G401.6 (cell line): ENCODE measurements around the gene ZNF784.

Experiments
- FAIRE-seq: peaks from 2 replicates; lab custom pipeline; 2012; peaks lifted over from hg19 to GRCh38; lab: Jason Lieb, UNC

Gene ZNF784

DNA sequence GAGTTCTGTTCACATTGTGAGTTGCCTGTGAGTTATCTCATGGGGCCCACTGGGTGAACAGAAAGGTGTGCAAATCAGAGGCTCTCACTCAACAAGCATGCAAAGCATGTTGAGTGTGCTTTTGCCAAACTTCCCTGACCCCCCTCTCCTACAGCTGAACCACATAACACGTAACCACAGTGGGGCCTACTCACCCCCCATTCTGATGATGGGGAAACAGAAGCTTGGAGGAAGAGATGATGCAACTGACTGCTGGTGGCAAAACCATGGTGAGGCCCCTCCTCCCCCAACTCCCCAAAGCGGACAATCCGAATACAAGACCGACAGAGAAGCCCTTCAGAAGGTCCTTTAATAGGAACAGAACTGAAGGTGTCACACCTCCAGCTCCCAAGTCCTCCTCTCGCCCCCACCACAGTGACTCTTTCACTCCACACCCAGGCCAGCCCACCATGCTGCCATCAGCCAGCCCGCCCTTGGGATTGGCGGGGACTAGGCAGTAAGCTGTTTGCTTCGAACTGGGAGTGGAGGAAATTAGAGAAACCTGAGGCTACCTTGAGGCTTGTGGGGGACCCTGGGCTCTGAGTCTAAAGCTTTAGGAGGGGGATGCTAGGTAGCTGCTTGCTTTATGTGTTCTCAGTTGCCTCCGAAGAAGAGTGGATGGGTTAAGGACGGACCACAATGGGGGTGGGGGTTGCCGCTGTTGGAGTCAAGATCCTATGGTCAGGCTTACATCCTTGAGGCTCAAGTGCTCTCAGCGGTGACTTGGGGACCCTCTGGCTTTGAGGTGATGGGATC is 3.8 kb downstream of the ZNF784 start:
- no peak for FAIRE-seq

DNA sequence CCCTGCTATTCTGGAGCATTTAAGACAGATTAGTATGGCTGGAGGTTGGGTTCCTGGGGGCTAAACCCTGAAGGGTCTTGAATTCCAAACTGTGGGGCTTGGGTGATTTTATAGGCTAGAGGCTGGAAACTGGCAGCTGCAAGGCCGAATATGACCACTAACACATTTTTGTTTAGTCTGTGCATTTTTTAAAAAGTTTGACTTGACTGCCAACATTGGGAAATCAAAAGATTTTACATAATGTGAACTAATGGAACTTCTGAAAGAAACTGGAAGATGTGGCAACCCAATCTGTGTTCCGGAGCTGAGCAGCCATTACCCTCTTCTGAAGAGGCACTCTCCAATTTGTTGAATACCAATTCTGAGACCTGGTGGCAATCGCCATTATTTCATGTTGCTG is 5.1 kb downstream of the ZNF784 start:
- FAIRE-seq, result no peak

DNA sequence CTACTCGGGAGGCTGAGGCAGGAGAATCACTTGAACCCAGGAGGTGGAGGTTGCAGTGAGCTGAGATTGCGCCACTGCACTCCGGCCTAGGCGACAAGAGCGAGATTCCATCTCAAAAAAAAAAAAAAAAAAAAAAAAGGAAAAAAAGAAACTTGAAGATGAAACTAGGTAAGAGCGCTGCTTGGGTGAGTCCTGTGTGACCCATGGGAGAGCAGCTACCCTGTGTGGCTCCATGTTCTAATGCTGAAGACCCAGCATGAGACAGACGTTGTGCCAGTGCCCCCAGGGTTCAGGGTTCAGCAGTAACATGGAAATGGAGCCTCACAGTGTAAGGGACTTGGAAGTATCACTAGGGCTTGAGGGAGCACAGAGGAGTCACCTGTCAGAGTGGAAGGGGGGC is 5.9 kb downstream of the ZNF784 start:
- FAIRE-seq, result no peak

DNA sequence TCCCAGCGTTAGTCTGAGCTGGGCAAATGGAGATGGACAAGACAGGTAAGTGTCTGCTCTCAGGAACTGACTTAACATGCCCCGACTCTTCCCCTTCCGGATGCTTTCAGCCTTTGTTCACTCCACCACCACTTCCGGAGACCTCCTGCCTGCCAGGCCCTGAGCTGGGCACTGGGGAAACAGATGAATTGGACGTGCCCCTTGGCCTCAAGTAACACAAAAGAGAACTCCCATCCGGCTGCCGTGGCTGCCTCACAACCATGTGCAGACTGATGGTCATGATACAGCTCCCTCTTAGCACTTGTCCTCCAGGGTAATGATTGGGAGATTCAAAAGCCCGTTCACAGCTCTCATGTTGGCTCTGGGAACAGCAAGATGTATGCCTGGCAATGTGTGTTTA is 6.9 kb downstream of the ZNF784 start:
- FAIRE-seq, result no peak

DNA sequence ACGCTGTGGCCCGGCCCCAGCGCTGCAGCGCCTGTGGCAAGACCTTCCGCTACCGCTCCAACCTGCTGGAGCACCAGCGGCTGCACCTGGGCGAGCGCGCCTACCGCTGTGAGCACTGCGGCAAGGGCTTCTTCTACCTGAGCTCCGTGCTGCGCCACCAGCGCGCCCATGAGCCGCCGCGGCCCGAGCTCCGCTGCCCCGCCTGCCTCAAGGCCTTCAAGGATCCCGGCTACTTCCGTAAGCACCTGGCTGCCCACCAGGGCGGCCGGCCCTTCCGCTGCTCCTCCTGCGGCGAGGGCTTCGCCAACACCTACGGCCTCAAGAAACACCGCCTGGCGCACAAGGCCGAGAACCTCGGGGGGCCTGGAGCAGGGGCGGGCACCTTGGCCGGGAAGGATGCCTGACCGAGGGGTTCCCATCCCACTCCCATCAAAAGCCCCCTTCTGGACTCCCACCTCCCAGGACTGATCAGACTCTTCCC is 7.9 kb downstream of the ZNF784 start:
- no peak for FAIRE-seq

DNA sequence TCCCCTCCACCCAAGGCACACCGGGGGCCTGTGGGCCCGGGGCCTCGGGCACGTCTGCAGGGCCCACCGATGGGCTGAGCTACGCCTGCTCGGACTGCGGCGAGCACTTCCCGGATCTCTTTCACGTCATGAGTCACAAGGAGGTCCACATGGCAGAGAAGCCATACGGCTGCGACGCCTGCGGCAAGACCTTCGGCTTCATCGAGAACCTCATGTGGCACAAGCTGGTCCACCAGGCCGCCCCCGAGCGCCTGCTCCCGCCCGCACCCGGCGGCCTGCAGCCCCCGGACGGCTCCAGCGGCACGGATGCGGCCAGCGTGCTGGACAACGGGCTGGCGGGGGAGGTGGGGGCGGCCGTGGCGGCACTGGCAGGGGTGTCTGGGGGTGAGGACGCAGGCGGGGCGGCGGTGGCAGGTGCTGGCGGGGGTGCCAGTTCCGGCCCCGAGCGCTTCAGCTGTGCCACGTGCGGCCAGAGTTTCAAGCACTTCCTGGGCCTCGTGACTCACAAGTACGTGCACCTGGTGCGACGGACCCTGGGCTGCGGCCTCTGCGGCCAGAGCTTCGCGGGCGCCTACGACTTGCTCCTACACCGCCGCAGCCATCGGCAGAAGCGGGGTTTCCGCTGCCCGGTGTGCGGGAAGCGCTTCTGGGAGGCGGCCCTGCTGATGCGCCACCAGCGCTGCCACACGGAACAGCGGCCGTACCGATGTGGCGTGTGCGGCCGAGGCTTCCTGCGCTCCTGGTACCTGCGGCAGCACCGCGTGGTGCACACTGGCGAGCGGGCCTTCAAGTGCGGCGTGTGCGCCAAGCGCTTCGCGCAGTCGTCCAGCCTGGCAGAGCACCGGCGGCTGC is 8.6 kb downstream of the ZNF784 start:
- no peak for FAIRE-seq

DNA sequence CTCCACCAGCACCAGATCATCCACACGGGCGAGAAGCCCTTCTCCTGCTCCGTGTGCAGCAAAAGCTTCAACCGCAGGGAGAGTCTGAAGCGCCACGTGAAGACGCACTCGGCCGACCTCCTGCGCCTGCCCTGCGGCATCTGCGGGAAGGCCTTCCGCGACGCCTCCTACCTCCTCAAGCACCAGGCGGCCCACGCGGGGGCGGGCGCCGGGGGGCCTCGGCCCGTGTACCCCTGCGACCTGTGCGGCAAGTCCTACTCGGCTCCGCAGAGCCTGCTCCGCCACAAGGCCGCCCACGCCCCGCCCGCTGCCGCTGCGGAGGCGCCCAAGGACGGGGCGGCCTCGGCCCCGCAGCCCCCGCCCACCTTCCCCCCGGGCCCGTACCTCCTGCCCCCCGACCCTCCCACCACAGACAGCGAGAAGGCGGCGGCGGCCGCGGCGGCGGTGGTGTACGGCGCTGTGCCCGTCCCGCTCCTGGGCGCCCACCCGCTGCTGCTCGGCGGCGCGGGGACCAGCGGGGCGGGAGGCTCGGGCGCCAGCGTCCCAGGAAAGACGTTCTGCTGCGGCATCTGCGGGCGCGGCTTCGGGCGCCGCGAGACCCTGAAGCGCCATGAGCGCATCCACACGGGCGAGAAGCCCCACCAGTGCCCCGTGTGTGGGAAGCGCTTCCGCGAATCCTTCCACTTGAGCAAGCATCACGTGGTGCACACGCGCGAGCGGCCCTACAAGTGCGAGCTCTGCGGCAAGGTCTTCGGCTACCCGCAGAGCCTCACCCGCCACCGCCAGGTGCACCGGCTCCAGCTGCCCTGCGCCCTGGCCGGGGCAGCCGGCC is 9.4 kb downstream of the ZNF784 start:
- no peak for FAIRE-seq

DNA sequence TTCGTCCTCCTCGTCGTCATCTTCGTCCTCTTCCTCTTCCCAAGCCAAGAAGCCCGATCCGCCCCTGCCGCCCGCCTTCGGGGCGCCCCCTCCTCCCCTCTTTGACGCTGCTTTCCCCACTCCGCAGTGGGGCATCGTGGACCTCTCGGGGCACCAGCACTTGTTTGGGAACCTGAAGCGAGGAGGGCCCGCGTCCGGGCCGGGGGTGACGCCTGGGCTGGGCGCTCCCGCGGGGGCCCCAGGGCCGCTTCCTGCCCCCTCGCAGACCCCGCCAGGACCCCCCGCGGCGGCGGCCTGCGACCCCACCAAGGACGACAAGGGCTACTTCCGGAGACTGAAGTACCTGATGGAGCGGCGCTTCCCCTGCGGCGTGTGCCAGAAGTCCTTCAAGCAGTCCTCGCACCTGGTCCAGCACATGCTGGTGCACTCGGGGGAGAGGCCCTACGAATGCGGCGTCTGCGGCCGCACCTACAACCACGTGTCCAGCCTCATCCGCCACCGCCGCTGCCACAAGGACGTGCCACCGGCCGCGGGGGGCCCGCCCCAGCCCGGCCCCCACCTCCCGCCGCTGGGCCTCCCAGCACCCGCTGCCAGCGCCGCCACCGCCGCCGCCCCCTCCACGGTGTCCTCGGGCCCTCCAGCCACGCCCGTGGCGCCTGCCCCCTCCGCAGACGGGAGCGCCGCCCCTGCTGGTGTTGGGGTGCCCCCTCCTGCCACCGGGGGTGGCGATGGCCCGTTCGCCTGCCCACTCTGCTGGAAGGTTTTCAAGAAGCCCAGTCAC is 10.2 kb downstream of the ZNF784 start:
- FAIRE-seq, result no peak

DNA sequence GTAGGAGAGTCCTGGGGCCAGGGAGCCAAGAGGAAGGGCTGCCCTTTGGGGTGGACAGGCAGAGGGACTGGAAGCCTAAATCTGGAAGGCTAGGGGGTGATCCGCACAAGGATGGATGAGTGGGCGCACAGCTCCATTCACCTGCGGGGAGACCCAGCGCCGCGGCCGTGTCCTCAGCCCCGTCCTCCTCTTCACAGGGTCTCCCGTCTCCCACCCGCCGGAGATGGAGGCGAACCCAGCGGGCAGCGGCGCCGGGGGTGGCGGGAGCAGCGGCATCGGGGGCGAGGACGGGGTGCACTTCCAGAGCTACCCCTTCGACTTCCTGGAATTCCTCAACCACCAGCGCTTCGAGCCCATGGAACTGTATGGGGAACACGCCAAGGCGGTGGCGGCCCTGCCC is 11.0 kb downstream of the ZNF784 start:
- no peak for FAIRE-seq

DNA sequence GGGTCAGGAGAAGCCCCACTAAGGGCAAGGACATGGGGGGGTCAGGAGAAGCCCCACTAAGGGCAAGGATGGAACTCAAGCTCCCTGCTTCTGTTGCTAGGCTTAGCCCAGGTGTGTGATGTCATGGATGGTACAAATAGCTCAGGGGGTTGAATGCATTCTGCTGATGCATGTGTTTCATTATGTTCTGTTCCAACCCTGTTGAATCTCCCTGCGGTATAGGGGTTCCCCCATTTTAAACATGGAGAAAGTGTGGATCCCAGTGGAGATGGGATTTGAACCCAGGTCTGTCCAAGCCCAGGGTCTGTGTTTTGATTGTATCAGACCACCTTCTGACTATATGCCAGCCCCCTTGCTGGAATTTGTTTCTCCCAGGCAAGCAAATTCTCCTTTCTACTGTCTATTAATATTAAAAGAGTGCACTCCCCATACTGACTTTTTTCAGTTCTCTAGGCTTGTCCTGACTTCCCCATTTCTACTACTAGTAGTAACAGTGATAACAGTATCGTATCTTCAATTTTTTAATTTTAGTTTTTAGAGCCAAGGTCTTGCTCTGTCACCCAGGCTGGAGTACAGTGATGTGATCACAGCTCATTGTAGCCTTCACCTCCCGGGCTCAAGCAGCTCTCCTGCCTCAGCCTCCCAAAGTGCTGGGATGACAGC is 12.3 kb downstream of the ZNF784 start:
- FAIRE-seq, result no peak

DNA sequence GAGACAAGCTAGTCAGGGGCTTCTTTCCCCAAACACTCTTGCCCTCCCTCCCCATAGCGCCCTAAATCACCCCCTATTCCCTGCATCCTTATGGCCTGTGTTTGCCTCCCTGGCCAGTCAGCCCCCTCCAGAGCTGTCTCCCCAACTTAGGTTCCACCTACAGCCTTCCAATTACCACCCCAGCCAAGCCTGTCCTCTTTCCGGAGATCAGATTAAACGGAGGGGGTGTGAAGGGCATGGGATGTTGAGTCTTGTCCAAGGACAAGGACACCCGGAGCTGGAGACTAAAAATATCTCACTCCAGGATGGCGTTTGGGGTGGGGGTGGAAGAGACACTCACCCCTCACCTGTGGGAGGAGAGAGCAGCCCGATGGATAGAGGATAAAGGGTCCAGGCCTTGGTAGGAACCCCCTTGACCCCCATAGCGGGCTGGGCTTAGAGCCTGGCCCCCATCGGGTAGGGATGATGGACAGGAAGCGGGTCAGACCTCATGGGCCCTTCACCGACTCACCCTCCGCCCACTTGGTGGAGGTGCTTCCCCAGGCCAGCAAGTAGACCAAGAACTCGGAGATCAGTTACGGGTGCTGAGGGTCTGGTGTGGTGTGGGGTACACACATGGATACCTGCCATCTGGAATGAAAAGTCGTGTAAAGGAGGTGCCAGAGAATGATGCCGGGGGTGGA is 12.9 kb downstream of the ZNF784 start:
- no peak for FAIRE-seq

DNA sequence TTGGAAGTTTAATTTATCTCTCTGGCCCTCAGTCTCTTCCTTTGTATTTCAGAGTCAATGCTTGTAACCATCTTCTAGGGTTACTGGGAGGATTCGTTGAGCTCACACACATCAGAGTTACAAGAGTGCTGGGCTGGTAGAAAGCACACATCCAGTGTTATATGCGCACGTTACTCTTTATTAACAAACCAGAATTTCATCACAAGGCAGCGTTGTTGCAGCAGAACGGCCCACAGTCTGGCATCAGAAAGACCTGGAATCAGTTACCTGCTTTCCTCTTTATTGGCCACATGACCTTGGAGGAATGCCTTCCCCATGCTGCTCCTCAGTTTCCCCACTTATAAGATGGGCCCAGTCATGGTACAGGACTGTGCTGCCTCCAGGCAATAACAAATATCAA is 15.0 kb downstream of the ZNF784 start:
- FAIRE-seq, result no peak

DNA sequence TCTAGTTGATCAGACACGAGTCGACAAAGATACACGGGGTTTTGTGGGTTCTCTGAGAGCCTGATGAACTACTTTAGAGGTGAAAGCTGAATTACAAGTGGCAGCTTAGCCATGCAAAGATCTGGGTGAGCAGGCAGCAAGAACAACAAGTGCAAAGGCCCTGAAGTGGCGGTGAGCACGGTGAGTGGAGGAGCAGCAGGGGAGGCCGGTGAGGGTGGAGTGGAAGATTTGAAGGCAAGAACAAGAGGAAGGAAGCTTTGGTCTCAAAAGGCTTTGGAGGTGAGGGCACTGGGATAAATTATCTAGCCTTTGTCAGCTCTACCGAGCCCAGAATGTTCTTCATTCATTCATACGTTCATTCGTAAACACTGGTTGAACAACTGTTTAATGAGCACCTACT is 17.5 kb downstream of the ZNF784 start:
- FAIRE-seq, result no peak

DNA sequence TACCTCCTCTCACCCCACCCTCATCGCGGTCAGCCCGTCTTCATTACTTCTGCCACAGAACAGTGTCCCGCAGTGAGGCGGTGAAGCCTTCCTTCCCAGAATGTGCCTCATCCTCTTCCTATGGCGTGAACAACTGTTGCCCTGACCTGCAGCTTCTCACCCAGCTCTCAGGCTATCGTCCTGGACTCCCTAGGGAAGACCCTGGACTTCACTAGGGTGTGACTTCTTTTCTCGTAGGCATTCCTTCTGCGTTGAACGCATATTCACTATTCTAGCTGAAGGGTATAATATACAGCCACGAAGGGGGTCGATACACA is 17.9 kb downstream of the ZNF784 start:
- no peak for FAIRE-seq

DNA sequence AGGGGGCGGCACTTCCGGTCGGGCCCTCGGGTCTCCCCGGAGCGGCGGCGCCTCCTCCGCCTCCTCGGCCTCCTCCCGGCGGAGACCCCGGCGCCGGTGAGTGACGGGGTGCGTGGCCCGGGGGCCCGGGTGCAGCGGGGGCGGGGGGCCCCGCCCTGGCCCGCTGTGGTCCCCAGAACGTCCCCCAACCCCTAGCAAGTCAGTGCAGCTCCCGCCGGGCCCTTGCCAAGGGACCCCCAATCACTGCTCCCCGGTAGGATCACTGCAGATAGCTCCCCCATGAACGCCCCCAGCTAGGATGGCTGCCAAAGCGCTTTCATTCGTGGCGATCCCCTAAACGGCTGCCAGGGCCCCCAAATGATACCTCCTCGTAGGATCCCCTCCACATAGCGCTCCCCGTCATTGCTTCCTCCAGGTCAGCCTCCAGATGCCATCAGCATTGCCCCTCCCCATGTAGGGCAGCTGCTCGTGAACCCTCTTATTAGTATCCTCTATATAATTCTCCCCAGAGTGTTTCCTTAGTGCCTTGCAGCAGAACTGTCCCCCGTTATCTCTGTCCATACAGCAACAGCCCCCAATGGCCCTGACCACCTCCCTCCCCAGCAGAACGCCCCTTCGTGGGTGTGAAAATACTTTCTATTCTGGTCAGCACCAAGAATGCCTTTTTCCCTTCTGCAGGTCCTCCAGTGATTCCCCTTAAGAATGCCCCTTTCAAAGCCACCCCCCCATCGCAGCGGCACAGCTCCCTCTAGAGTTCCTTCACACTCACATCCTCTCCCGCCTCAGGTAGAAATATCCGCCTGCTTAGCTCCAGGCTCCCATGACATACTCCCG is 18.5 kb downstream of the ZNF784 start, which contains the start of gene ZNF865:
TSS of gene ZNF865 (plus strand) at position 11 of the 834 bp plus-strand sequence. CDS start 7,972 bp downstream, outside the sequence.
- FAIRE-seq, result peak; percentile 50

DNA sequence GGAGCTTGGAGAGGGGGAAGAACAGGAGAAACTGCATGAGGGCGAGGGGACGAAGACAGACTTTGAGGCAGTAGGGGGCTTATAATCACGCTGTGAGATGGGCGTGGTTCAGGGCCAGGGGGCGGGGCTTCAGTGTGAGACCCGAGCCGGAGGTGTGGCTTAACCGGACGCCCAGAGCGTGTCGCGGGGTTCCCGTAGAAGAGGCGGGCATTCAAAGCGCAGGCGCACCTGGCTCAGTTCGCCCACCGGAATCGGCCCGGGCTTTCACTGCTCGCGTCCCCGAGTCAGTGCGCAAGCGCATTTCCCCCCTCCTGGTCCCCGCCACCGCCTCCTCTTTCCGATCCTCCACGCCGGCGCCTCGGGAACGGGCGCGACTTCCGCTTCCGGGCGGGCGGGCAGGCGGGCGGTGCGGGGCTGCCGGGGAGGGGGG is 19.1 kb downstream of the ZNF784 start:
- FAIRE-seq, result peak; percentile 96

DNA sequence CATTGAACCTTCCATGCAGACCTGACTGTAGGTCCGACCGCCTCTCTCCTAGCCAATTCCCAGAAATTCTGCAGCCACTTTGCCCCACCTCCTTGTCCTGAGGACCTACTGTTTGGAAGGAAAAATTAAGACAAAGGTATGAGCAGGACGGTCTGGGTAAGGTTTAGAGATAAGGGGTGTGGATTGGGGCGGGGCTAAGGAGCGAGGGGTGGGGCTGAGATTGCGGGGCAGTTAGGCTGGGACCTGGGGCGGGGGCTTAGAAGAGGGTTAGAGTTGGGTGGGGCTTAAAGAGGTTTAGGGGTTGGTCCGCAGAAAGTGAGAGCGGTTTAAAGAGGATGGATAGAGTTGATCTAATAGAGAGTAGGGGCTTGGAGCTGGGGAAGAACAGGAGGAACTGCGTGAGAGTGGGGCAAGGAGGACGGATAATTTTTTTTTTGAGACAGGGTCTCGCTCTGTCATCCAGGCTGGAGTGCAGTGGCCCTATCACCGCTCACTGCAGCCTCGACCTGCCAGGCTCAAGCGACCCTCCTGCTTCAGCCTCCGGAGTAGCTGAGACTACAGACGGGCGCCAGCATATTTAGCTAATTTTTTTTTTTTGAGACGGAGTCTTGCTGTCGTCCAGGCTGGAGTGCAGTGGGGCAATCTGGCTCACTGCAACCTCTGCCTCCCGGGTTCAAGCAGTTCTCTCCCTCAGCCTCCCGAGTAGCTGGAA is 20.6 kb downstream of the ZNF784 start:
- FAIRE-seq, result no peak

DNA sequence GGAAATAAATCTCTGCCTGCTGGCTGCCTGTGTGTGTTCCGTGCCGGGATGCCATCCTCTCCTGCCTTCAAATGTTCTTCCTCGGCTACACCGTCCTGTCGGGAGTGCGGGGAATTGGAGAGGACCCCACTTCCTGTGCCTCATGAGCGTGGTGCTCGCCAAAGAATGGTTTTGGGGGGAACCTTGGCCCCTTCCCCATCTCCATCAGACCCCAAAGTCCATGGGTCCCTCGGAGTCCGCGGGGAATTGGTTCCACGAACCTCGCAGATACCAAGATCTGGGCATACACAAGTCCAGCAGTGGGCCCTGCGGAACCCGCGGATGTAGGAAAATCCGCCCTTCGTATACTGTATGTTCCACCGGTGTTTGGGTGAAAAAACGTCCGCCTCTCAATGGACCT is 21.3 kb downstream of the ZNF784 start:
- no peak for FAIRE-seq
